SU-DHL-6 (cell line): Measurements from ENCODE around the gene ACSM5.

Experiments
- H2AFZ ChIP-seq: fragments of 200-600 bp; sonication (generic); 2 replicates; pipeline ENCODE4 v1.6.1; 2014; ENCODE audit warnings: low read depth, mild to moderate bottlenecking, moderate library complexity, mixed read lengths, antibody characterized with exemption, low read length; ENCODE audit not compliant: severe bottlenecking
- H3F3A ChIP-seq: fragments of 200-600 bp; shearing (Covaris generic); 2 replicates; pipeline ENCODE4 v1.6.0; 2016; ENCODE audit warnings: antibody characterized with exemption, mild to moderate bottlenecking; ENCODE audit not compliant: insufficient read depth
- H3K27ac ChIP-seq: fragments of 200-600 bp; sonication (generic); 2 replicates; pipeline ENCODE4 v1.5.1; 2016; ENCODE audit warnings: low read depth, mild to moderate bottlenecking, low read length, moderate library complexity, mixed read lengths
- H3K27me3 ChIP-seq: fragments of 200-600 bp; sonication (generic), shearing (Covaris generic); 2 replicates; pipeline ENCODE4 v1.6.0; 2014; ENCODE audit warnings: mild to moderate bottlenecking, low read length
- H3K36me3 ChIP-seq: fragments of 200-600 bp; sonication (generic); 2 replicates; pipeline ENCODE4 v1.6.1; 2014; ENCODE audit warnings: mild to moderate bottlenecking, low read length, mixed read lengths
- H3K4me2 ChIP-seq: fragments of 300-600, 200-600 bp; shearing (Covaris generic), sonication (generic); 2 replicates; pipeline ENCODE4 v1.6.0; 2014; ENCODE audit warnings: low read length, low read depth, mild to moderate bottlenecking; ENCODE audit not compliant: poor library complexity, severe bottlenecking
- H3K4me3 ChIP-seq: fragments of 200-600 bp; sonication (generic); 2 replicates; pipeline ENCODE4 v1.5.1; 2014; ENCODE audit warnings: antibody characterized with exemption, low read length, mild to moderate bottlenecking, mixed read lengths; ENCODE audit not compliant: insufficient read depth, poor library complexity, severe bottlenecking
- H3K79me2 ChIP-seq: fragments of 200-600 bp; sonication (generic); 2 replicates; pipeline ENCODE4 v1.6.1; 2014; ENCODE audit warnings: mild to moderate bottlenecking, low read length, moderate library complexity; ENCODE audit not compliant: insufficient read depth
- H3K9ac ChIP-seq: fragments of 200-600 bp; sonication (generic); 2 replicates; pipeline ENCODE4 v1.7.0; 2014; ENCODE audit warnings: mild to moderate bottlenecking, low read length
- H3K9me2 ChIP-seq: fragments of 200-600 bp; sonication (generic); replicated peaks from 2 replicates; pipeline ENCODE4 v1.6.1; 2014; ENCODE audit warnings: low read length; ENCODE audit not compliant: insufficient read depth
- H3K9me3 ChIP-seq: fragments of 200-600 bp; sonication (generic); 2 replicates; pipeline ENCODE4 v1.6.1; 2014; ENCODE audit warnings: low read length, mixed read lengths; ENCODE audit not compliant: insufficient read depth
- H4K20me1 ChIP-seq: fragments of 200-600 bp; sonication (generic); 2 replicates; pipeline ENCODE4 v1.6.1; 2014; ENCODE audit warnings: low read depth, mild to moderate bottlenecking, antibody characterized with exemption, low read length, moderate library complexity, mixed read lengths
- EZH2phosphoT487 ChIP-seq: fragments of 200-600 bp; sonication (generic), shearing (Covaris generic); conservative IDR thresholded peaks from 2 replicates; pipeline ENCODE4 v1.6.1; 2018; ENCODE audit warnings: mild to moderate bottlenecking, antibody characterized with exemption, low read length, moderate library complexity, mixed read lengths
- TF ChIP-seq, protein P1 (sequence below): fragments of 200-600 bp; sonication (generic); IDR thresholded peaks from one replicate; pipeline ENCODE4 v1.5.1; 2017; ENCODE audit warnings: antibody characterized with exemption, mild to moderate bottlenecking, low read length, moderate library complexity; ENCODE audit not compliant: insufficient read depth, poor library complexity, severe bottlenecking

The ACSM5 gene

DNA sequence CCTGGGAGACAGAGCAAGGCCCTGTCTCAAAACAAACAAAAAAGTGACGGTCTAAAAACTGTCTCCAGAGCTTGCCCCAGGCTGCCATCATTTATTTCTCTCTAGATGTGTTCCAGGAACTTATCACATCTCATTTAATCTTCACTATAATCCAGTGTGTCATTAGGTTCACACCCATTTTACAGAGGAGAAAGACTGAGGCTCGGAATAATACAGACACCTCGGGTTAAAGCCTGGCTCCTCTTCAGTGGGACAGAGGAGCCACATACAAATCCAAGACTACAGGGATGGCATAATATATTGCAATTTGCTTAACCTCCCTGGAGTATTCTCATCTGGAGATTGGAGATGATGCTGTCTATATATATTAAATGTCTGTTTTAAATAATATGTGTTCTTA lies 10.7 kb upstream of the ACSM5 start:
- Histone ChIP-seq H3K27ac (no peak overlapping the region), H3K9ac (no peak overlapping the region), H3K27me3 (0 out of 2 replicates have a peak, but pooled peaks cover 2% of the 10 kb centered on the region), H2AFZ (no peak overlapping the region), H3K4me3 (no peak overlapping the region), H4K20me1 (no peaks in the 10 kb centered on the region), H3K9me2 (no peaks in the 10 kb centered on the region), H3K4me2 (no peak overlapping the region), H3K79me2 (no peaks in the 10 kb centered on the region), H3K36me3 (no peaks in the 10 kb centered on the region), H3F3A (no peaks in the 10 kb centered on the region), H3K9me3 (no peaks in the 10 kb centered on the region)
- TF ChIP-seq, protein P1, sequence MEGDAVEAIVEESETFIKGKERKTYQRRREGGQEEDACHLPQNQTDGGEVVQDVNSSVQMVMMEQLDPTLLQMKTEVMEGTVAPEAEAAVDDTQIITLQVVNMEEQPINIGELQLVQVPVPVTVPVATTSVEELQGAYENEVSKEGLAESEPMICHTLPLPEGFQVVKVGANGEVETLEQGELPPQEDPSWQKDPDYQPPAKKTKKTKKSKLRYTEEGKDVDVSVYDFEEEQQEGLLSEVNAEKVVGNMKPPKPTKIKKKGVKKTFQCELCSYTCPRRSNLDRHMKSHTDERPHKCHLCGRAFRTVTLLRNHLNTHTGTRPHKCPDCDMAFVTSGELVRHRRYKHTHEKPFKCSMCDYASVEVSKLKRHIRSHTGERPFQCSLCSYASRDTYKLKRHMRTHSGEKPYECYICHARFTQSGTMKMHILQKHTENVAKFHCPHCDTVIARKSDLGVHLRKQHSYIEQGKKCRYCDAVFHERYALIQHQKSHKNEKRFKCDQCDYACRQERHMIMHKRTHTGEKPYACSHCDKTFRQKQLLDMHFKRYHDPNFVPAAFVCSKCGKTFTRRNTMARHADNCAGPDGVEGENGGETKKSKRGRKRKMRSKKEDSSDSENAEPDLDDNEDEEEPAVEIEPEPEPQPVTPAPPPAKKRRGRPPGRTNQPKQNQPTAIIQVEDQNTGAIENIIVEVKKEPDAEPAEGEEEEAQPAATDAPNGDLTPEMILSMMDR, result no peak
- TF ChIP-seq EZH2phosphoT487, result no peak

DNA sequence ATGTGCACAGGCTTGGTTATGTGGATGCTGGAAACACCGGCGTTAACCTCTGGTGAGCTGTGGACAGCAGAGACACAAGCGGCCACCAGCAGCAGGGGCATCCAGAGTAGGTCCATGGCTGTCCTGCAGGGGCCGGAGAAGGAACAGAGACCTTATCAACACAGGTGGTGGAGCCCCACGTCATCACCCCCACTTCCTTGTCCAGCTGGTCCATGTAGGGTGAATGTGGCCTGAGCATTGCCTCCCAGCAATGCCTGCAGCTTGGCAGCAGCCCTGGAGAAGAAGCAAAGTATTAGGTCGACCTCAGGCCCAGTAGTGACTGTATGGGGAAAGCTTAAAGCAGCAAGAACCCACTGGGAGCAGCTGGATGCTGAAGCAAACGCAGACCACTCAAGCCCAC lies 10.1 kb upstream of the ACSM5 start:
- no peak overlapping the region for H2AFZ ChIP-seq
- no peaks in the 10 kb centered on the region for H3K9me2 ChIP-seq
- no peak overlapping the region for H3K4me2 ChIP-seq
- H3F3A ChIP-seq, result no peaks in the 10 kb centered on the region
- H3K27ac ChIP-seq, result no peak overlapping the region
- H3K36me3 ChIP-seq, result no peaks in the 10 kb centered on the region
- H3K9ac ChIP-seq, result no peak overlapping the region
- H3K79me2 ChIP-seq, result no peaks in the 10 kb centered on the region
- no peaks in the 10 kb centered on the region for H3K9me3 ChIP-seq
- TF ChIP-seq, protein P1, result no peak
- no peak for TF ChIP-seq EZH2phosphoT487
- H3K27me3 ChIP-seq, result 0 out of 2 replicates have a peak, but pooled peaks cover 2% of the 10 kb centered on the region
- H3K4me3 ChIP-seq, result no peak overlapping the region
- H4K20me1 ChIP-seq, result no peaks in the 10 kb centered on the region

GRCh38 chr16:20401066-20401465 lies 8.3 kb upstream of the ACSM5 start:
- Histone ChIP-seq H3K4me3 (no peak overlapping the region), H3K9ac (no peak overlapping the region), H3F3A (no peaks in the 10 kb centered on the region), H3K36me3 (no peaks in the 10 kb centered on the region), H4K20me1 (no peaks in the 10 kb centered on the region), H3K9me2 (no peaks in the 10 kb centered on the region), H3K27me3 (0 out of 2 replicates have a peak, but pooled peaks cover 2% of the 10 kb centered on the region), H3K9me3 (no peaks in the 10 kb centered on the region), H3K4me2 (no peak overlapping the region), H3K79me2 (no peaks in the 10 kb centered on the region), H2AFZ (no peak overlapping the region), H3K27ac (no peak overlapping the region)
- TF ChIP-seq EZH2phosphoT487, result no peak

GRCh38 chr16:20401475-20402016 lies 7.8 kb upstream of the ACSM5 start:
- Histone ChIP-seq H3K4me3 (no peak overlapping the region), H3K79me2 (no peaks in the 10 kb centered on the region), H4K20me1 (no peaks in the 10 kb centered on the region), H2AFZ (no peak overlapping the region), H3K9me3 (no peaks in the 10 kb centered on the region), H3F3A (no peaks in the 10 kb centered on the region), H3K36me3 (no peaks in the 10 kb centered on the region), H3K27ac (no peak overlapping the region), H3K27me3 (0 out of 2 replicates have a peak, but pooled peaks cover 2% of the 10 kb centered on the region), H3K4me2 (no peak overlapping the region), H3K9me2 (no peaks in the 10 kb centered on the region), H3K9ac (no peak overlapping the region)
- TF ChIP-seq, protein P1, result no peak
- no peak for TF ChIP-seq EZH2phosphoT487
